ENCODE measurements around the gene FITM2.

FITM2 gene

GRCh38 chr20:44273231-44274215 lies 37.5 kb downstream of the FITM2 start:
- TF ChIP-seq CTCF (IDR thresholded peaks at IDR 0.05; ENCODE audit: extremely low read depth, insufficient read depth, missing control alignments), result no peak
- in situ Hi-C loops (cut with MboI; ENCODE audit: low pct_unique_long_range_greater_than_20kb, low sequenced_read_pairs, unreplicated experiment), result no loop called here
- DNase-seq (ENCODE audit: low spot score), result no peak

GRCh38 chr20:44271915-44272663 lies 38.9 kb downstream of the FITM2 start:
- TF ChIP-seq CTCF (IDR thresholded peaks at IDR 0.05; ENCODE audit: extremely low read depth, insufficient read depth, missing control alignments), result peak; percentile 38
- DNase-seq (ENCODE audit: low spot score), result no peak
- in situ Hi-C loops (cut with MboI; ENCODE audit: low pct_unique_long_range_greater_than_20kb, low sequenced_read_pairs, unreplicated experiment), result no loop called here

GRCh38 chr20:44268802-44269201 lies 42.2 kb downstream of the FITM2 start:
- TF ChIP-seq CTCF (IDR thresholded peaks at IDR 0.05; ENCODE audit: extremely low read depth, insufficient read depth, missing control alignments), result no peak
- DNase-seq (ENCODE audit: low spot score), result no peak
- in situ Hi-C loops (cut with MboI; ENCODE audit: low pct_unique_long_range_greater_than_20kb, low sequenced_read_pairs, unreplicated experiment), result no loop called here

- no peak for DNase-seq (ENCODE audit: low spot score)
- in situ Hi-C loops (cut with MboI; ENCODE audit: low pct_unique_long_range_greater_than_20kb, low sequenced_read_pairs, unreplicated experiment), result no loop called here
- TF ChIP-seq CTCF (IDR thresholded peaks at IDR 0.05; ENCODE audit: extremely low read depth, insufficient read depth, missing control alignments), result no peak
Measured at GRCh38 chr20:44264287-44264686, 46.7 kb downstream of the FITM2 start.

GRCh38 chr20:44258226-44258890 lies 52.6 kb downstream of the FITM2 start:
- no peak for TF ChIP-seq CTCF (IDR thresholded peaks at IDR 0.05; ENCODE audit: extremely low read depth, insufficient read depth, missing control alignments)
- DNase-seq (ENCODE audit: low spot score), result no peak
- in situ Hi-C loops (cut with MboI; ENCODE audit: low pct_unique_long_range_greater_than_20kb, low sequenced_read_pairs, unreplicated experiment), result no loop called here

- no peak for TF ChIP-seq CTCF (IDR thresholded peaks at IDR 0.05; ENCODE audit: extremely low read depth, insufficient read depth, missing control alignments)
- no peak for DNase-seq (ENCODE audit: low spot score)
- in situ Hi-C loops (cut with MboI; ENCODE audit: low pct_unique_long_range_greater_than_20kb, low sequenced_read_pairs, unreplicated experiment), result no loop called here
Measured at GRCh38 chr20:44256961-44257360, 54.0 kb downstream of the FITM2 start.

Measured in GM13977 (cell line).